B cell (primary cell): Measurements from ENCODE around the gene STPG4. TPM values are rescaled to one million over a fixed set of nuclear protein-coding genes. Genes with fewer than 3 reads are reported as not detected.

ENCODE experiments used
- ATAC-seq: fragments of 200-7000 bp; cut with Tn5 transposase; one replicate; pipeline ENCODE4 v1.10.0; 2021; ENCODE audit warnings: low read depth, mild to moderate bottlenecking, moderate number of reproducible peaks, moderate library complexity
- CTCF ChIA-PET: fragments of 350-600 bp; sonication (Branson Sonifier 250); formaldehyde crosslinking; loops from one replicate; lab custom pipeline; 2021; ENCODE audit warnings: antibody characterized with exemption, inconsistent platforms; lab: Charles Lee
- POLR2A ChIA-PET: fragments of 350-600 bp; sonication (Branson Sonifier 250); formaldehyde crosslinking; loops from one replicate; lab custom pipeline; 2021; ENCODE audit warnings: antibody characterized with exemption; lab: Charles Lee
- DNase-seq: peaks from one replicate; pipeline ENCODE4 v3.0.0; 2013
- H2AFZ ChIP-seq: 2 replicates; pipeline ENCODE4 v1.6.1; 2012; ENCODE audit warnings: mild to moderate bottlenecking, low read depth, low read length; ENCODE audit not compliant: insufficient read depth, poor library complexity, severe bottlenecking
- H3K27ac ChIP-seq, 2 donors: 1 replicate in 1 of 2; 2 replicates in 1 of 2; pipeline ENCODE4 v1.5.1; 2012 to 2013; ENCODE audit warnings: low read length in 2 of 2, mild to moderate bottlenecking in 2 of 2, moderate library complexity in 1 of 2
- H3K27me3 ChIP-seq, 4 experiments: fragments of 200-600 bp in 1 of 4; sonication (generic) in 1 of 4; replicated peaks in 1 of 4; 1 replicate in 2 of 4; 2 replicates in 2 of 4; pipeline versions ENCODE4 v1.6.1 to v1.7.0; 2013 to 2016; ENCODE audit warnings: low read length in 3 of 4, mild to moderate bottlenecking in 2 of 4, mixed read lengths in 1 of 4, moderate library complexity in 1 of 4; ENCODE audit not compliant: insufficient read depth in 4 of 4, control insufficient read depth in 3 of 4; ENCODE audit errors: control extremely low read depth in 1 of 4
- H3K36me3 ChIP-seq, 2 experiments: replicated peaks in 1 of 2; 1 replicate in 1 of 2; 2 replicates in 1 of 2; pipeline versions ENCODE4 v1.6.1 to v1.7.1; 2013; ENCODE audit warnings: low read length in 1 of 2; ENCODE audit not compliant: insufficient read depth in 2 of 2, control insufficient read depth in 1 of 2; ENCODE audit errors: control extremely low read depth in 1 of 2, extremely low read depth in 1 of 2
- H3K4me1 ChIP-seq, 2 donors: fragments of 200-600 bp in 1 of 2; sonication (generic) in 1 of 2; 1 replicate in 1 of 2; 2 replicates in 1 of 2; pipeline versions ENCODE4 v1.5.1 to v1.6.1; 2013 to 2017; ENCODE audit warnings: low read length in 2 of 2; ENCODE audit not compliant: control insufficient read depth in 2 of 2, insufficient read depth in 2 of 2
- H3K4me2 ChIP-seq: replicated peaks from 2 replicates; pipeline ENCODE3; 2012; ENCODE audit warnings: mild to moderate bottlenecking, low read depth, low read length; ENCODE audit not compliant: poor library complexity, severe bottlenecking
- H3K4me3 ChIP-seq, 5 experiments: fragments of 200-600 bp in 1 of 5; sonication (generic) in 1 of 5; 1 replicate in 3 of 5; 2 replicates in 2 of 5; pipeline versions ENCODE4 v1.5.1 to v1.7.0; 2011 to 2016; ENCODE audit warnings: low read length in 4 of 5, mild to moderate bottlenecking in 4 of 5, low read depth in 2 of 5, control low read depth in 1 of 5, moderate library complexity in 1 of 5; ENCODE audit not compliant: insufficient read depth in 1 of 5; ENCODE audit errors: control extremely low read depth in 1 of 5, extremely low read depth in 1 of 5
- H3K79me2 ChIP-seq: fragments of 200-600 bp; sonication (generic); one replicate; pipeline ENCODE4 v1.6.0; 2016; ENCODE audit warnings: low read length; ENCODE audit not compliant: control insufficient read depth, insufficient read depth
- H3K9ac ChIP-seq: fragments of 200-600 bp; sonication (generic); 2 replicates; pipeline ENCODE4 v1.6.1; 2017; ENCODE audit warnings: mild to moderate bottlenecking, low read length, moderate library complexity
- H3K9me3 ChIP-seq, 3 donors: one replicate each; pipeline versions ENCODE4 v1.6.1 to v1.7.1; 2013; ENCODE audit warnings: low read length in 2 of 3; ENCODE audit not compliant: control insufficient read depth in 2 of 3, insufficient read depth in 1 of 3; ENCODE audit errors: control extremely low read depth in 1 of 3
- H4K20me1 ChIP-seq: 2 replicates; pipeline ENCODE4 v1.6.0; 2012; ENCODE audit warnings: mild to moderate bottlenecking, low read length; ENCODE audit not compliant: insufficient read depth, control insufficient read depth, poor library complexity, severe bottlenecking
- H3K27ac Mint-ChIP-seq: one replicate; pipeline ENCODE4 v1.8.0; 2021; ENCODE audit warnings: mixed read lengths
- H3K27me3 Mint-ChIP-seq: one replicate; pipeline ENCODE4 v1.8.0; 2021; ENCODE audit warnings: mixed read lengths
- H3K4me1 Mint-ChIP-seq: one replicate; pipeline ENCODE4 v1.8.0; 2021; ENCODE audit warnings: mixed read lengths
- H3K4me3 Mint-ChIP-seq: one replicate; pipeline ENCODE4 v1.8.0; 2021; ENCODE audit warnings: mixed read lengths
- H3K9me3 Mint-ChIP-seq: one replicate; pipeline ENCODE4 v1.8.0; 2022; ENCODE audit warnings: mixed read lengths; ENCODE audit not compliant: insufficient read depth
- CTCF ChIP-seq: fragments of 200-600 bp; IDR thresholded peaks from one replicate; pipeline ENCODE4 v1.8.0; 2022; ENCODE audit warnings: antibody characterized with exemption, mild to moderate bottlenecking
- EZH2 ChIP-seq: IDR thresholded peaks from 2 replicates; pipeline ENCODE4 v1.6.1; 2012; ENCODE audit warnings: borderline replicate concordance, low read depth, mild to moderate bottlenecking, moderate library complexity, low read length; ENCODE audit not compliant: insufficient read depth, poor library complexity, severe bottlenecking
- WGBS: methylation state at CpG from one replicate; pipeline ENCODE4 v1.1.5; 2013; ENCODE audit warnings: missing lambda C conversion rate; ENCODE audit not compliant: insufficient coverage; 5-methylcytosine and 5-hydroxymethylcytosine counted together
- intact Hi-C: fragments of 100-400 bp; cut with micrococcal nuclease; formaldehyde crosslinking; loops from one replicate; pipeline ENCODE4 v1.10.0; 2022
- polyA plus RNA-seq: library from polyadenylated mRNA; depleted of rRNA; stranded (reverse); fragments of >200 nt; gene quantifications from 2 replicates; pipeline ENCODE4 v1.2.3, GENCODE V29; 2012
- total RNA-seq, 2 donors: library from RNA; stranded (reverse); fragments of 120-200 nt in 1 of 2; gene quantifications; 1 replicate in 1 of 2; 2 replicates in 1 of 2; pipeline versions ENCODE4 v1.2.3 to v1.2.4, GENCODE V29; 2013 to 2022

The STPG4 gene
- total and polyA plus RNA-seq, 2 donors (not counting 1 experiment from before 2014, with no cell fraction given), result 0.31 to 0.79 TPM

GRCh38 chr2:47076586-47077441 is 78.3 kb downstream of the STPG4 start:
- ATAC-seq, result no peak
- Histone ChIP-seq H3K4me3 (no peak overlapping the region), H4K20me1 (no peaks in the 10 kb centered on the region), H3K27ac (peak overlapping the region in 1 of 2 donors; percentile 42), H3K4me1 (peaks cover 28 to 41% of the 10 kb centered on the region in 2 donors), H3K4me2 (no peak overlapping the region), H3K9ac (no peak overlapping the region), H2AFZ (no peak overlapping the region), H3K27me3 (no peaks in the 10 kb centered on the region), H3K36me3 (peaks cover 0 to 32% of the 10 kb centered on the region in 2 experiments), H3K9me3 (peaks cover 0 to 5% (median 0%) of the 10 kb centered on the region in 3 donors), H3K79me2 (no peaks in the 10 kb centered on the region)
- no peak for DNase-seq
- Mint-ChIP-seq H3K4me3 (no peak overlapping the region), H3K9me3 (no peaks in the 10 kb centered on the region), H3K27me3 (no peaks in the 10 kb centered on the region), H3K4me1 (peaks cover 36% of the 10 kb centered on the region), H3K27ac (peak overlapping the region; percentile 54)
- ChIA-PET POLR2A (no interaction called here), CTCF (no interaction called here)
- intact Hi-C loops, result no loop called here
- WGBS, result 90% methylated on average over 10 of the region's 12 CpGs
- no peak for TF ChIP-seq EZH2
- no peak for TF ChIP-seq CTCF

GRCh38 chr2:47076126-47076506 is 79.0 kb downstream of the STPG4 start:
- DNase-seq, result no peak
- ATAC-seq, result no peak
- TF ChIP-seq EZH2, result no peak
- no peak for TF ChIP-seq CTCF
- Mint-ChIP-seq H3K27ac (peak overlapping the region; percentile 54), H3K4me1 (peaks cover 43% of the 10 kb centered on the region), H3K9me3 (no peaks in the 10 kb centered on the region), H3K4me3 (no peak overlapping the region), H3K27me3 (no peaks in the 10 kb centered on the region)
- ChIA-PET POLR2A (no interaction called here), CTCF (no interaction called here)
- Histone ChIP-seq H3K27me3 (no peaks in the 10 kb centered on the region), H3K4me2 (no peak overlapping the region), H3K4me1 (peaks cover 35 to 48% of the 10 kb centered on the region in 2 donors), H3K36me3 (peaks cover 0 to 38% of the 10 kb centered on the region in 2 experiments), H3K79me2 (no peaks in the 10 kb centered on the region), H3K27ac (peak overlapping the region in 1 of 2 donors; percentile 47), H3K9me3 (peaks cover 0 to 5% (median 0%) of the 10 kb centered on the region in 3 donors), H3K9ac (no peak overlapping the region), H4K20me1 (no peaks in the 10 kb centered on the region), H2AFZ (no peak overlapping the region), H3K4me3 (no peak overlapping the region)
- 96% methylated on average over 8 of the region's 8 CpGs for WGBS
- intact Hi-C loops, result no loop called here
